Measurements from ENCODE around the gene BAZ1A.
"Not testable (repeated sequence)": the region's sequence is repeated elsewhere in the genome, so short reads cannot be mapped to it uniquely, and the experiment has no call there.

The BAZ1A gene

DNA sequence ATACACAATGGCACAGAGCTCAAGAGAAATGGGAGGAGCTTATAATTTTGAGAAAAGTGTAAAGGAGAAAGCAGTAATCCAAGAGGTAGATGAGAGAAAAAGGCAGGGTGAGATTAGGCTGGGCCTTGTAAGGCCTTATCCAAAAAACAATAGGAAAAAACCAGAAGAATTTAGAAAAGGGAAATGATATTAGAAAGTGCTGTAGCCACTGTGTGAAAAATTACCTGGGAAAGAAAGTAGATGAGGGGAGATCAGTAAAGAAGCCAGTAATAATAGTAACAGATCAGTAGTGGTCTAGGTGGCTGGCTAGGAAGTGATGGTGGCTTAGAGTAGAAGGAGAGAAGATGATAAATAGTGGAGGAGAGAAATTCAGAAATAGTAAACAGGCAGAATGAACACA lies 94.5 kb downstream of the BAZ1A start:
- no peak for DNase-seq

DNA sequence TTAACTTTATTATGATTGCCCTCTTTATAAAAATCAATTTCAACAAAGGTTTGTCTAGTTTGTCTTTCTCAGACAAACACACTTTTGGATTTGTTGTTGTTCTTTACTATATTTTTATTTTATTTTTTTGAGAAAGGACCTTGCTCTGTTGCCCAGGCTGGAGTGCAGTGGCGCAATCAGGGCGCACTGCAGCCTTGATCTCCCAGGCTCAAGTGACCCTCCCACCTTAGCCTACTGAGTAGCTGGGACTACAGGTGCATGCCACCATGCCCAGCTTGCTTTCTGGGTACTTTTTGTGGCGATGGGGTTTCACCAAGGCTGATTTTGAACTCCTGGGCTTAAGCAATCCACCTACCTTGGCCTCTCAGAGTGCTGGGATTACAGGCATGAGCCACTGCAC lies 96.4 kb downstream of the BAZ1A start:
- no peak for DNase-seq

DNA sequence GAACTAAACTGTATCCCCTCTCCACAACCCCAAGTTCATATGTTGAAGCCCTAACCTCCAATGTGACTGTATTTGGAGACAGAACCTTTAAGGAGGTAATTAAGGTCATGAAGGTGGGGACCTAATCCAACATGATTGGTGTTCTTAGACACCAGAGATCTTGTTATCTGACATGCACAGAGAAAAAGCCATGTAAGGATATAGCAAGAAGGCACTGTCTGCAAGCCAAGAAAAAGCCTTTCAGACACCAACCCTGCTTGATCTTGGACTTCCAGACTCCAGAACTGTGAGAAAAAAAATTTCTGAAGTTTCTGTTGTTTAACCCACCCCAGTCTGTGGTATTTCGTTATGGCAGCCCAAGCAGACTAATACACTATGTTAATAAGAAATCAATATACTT lies 98.5 kb downstream of the BAZ1A start:
- DNase-seq: no peak

DNA sequence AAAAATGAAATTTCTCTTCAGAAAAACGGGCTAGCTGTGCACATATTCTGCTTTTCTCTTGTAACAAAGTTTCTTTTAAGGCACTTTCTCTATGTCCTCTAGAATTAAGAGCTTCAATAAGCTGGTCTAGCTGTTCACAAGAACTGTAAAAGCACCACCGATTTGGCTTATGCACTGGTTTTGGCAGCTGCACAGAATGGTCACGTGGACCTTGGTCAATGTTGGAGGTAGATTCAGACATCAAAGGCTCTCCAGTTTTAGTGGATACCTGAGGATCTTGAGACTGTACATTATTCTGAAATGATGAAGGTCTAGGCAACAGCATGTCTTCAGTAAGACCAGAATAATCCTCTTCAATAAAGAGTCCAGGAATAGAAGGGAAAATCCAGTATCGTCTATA lies 99.2 kb downstream of the BAZ1A start:
- no peak for DNase-seq

DNA sequence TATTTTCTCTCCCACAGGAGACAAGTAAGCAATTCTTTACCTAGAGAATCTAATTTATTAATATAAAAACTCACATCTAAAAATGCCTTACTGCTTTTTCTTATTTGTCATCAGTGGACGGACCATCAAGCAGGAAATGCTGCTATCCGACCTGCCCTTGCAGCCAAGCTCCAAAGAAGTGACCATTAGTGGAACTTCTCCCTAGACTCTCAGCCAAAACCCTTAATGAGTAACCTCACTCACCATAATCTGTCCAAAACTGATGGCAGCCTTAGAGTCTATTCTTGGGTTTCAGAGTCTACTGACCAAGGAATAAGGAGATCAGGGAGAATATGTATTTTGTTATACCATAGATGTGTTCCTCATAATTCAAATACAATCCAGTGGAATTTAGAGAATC lies 99.8 kb downstream of the BAZ1A start:
- DNase-seq: no peak

DNA sequence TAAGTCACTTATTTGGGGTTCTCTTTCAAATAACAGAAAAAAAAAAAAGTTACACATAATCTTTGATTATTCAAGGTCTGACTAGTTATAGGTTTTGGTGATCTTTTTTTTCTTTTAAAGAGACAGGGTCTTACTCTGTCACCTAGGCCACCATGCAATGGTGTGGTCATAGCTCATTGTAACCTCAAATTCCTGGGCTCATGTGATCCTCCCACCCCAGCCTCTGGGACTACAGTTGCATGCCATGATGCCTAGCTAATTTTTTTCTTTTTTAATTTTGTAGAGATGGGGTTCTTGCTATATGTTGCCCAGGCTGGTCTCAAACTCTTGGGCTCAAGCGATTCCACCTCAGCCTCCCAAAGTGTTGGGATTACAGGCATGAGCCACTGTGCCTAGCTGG lies 104.3 kb downstream of the BAZ1A start:
- no peak for DNase-seq

DNA sequence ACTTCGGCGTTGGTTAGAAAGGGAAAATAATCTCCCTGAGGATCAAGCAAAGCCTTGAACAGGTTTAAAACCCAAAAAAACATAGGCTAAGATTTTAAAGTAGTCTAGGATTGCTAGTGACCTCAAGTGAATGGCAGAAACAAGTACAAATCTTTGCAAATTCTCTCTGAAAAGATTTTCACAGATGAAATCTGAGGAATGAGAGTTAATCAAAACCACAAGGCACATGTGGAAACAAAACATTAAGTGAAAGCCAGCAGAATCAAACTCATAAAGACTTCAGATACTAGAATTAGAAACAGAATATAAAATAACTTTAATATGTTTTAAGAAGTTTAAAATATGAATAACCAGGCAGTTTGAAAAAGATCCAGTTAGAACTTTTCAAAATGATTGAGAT lies 108.6 kb downstream of the BAZ1A start:
- DNase-seq: no peak

DNA sequence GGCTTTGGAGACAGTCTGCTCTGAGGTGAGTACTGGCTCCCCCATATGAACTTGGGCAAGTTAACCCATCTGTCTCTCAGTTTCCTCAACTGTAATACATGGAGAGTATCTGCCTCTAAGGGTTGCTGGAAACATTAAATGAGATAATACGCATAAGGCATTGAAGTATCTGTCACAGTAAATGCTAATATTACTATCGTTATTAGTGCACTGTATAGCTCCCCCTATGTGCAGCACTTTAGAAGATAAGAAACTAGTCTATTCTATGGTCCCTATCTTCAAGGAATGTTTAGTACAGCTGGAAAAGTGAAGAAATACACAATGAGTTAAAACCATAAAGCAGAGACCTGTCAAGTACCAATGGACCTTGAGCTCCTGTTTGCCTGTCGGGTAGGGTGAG lies 109.1 kb downstream of the BAZ1A start:
- DNase-seq: no peak

DNA sequence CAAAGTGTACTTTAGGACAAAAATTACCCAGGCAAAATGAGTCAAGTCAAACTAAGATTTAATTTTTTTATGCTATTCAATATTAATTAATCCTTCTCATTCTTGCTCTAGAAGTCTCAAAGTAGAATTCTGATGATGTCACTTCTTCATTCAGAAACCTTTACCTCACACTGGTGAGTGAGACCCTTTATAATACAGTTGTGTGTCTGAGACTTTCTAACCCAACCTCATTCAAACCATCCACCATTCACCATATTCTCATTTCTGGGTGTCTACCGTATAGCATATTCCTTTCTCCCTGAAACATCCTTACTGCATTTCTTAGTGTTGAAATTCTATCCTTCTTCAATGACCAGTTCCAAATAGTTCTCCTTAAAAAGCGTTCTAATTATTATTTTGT lies 119.9 kb downstream of the BAZ1A start:
- no peak for DNase-seq

DNA sequence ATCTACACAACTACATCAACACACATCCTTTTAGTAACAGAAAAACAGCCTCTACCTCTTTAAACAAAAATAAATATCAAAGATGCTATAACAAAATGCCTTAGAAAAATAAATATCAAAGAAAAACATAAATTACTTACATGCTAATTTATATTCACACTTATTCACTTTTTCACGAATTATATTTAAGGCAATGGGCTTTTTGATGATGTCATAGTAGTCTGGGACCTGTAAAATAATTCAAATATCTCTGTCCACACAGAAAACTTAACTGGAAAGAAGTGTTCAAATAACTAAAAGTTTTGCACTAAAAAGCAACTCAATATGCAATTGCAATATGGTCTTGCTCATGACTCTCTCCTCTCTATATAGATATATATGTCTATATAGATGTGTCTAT lies 120.5 kb downstream of the BAZ1A start:
- DNase-seq: no peak

DNA sequence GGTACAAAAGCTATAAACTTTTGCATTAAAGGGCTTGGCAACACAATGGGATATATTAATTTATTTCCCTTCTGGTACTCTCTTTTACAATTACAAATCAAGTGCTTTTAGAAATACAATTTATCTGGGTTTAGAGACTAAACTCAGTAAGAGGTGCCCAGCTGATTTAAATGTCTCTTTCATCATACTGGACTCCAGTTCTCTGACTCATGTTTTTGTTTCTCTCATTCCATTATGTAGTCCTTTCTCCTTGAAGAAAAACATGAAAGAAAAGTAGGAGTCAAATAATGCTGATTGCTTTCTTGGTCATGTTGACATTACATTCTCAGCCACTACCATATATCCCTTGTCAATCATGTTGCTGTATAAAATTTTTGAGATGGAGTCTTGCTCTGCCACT lies 124.5 kb downstream of the BAZ1A start:
- DNase-seq: no peak

DNA sequence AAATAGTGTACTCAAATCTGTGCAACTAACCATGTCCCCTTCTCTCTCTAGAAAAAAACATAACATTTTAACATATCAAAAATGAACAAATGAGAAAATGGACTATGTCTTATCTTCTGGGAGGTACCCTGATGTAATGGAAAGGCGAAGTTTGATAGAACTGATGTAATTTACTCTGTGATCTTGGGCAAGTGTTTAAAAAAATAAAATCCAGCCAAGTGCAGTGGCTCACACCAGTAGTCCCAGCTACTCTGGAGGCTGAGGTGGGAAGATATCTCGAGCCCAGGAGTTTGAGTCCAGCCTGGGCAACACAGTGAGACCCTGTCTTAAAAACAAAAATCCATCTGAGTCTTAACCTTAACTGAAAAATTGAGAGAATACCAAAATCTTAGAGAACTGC lies 124.9 kb downstream of the BAZ1A start:
- no peak for DNase-seq

DNA sequence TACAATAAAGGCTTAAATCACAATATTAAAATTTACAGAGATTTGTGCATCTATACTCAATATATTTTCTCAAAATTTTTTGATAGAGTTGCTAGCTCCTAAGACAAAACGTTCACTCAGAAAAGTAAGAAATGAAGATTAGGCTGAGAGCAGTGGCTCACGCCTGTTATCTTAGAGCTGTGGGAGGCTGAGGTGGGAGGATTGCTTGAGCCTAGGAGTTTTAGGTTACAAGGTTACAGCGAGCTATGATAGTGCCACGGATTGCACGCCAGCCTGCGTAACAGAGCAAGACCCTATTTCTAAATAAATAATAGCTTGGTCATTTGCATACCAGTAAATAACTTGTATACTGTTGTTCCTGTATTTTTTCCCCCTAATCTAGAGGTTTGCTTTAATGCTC lies 125.8 kb downstream of the BAZ1A start:
- no peak for DNase-seq

DNA sequence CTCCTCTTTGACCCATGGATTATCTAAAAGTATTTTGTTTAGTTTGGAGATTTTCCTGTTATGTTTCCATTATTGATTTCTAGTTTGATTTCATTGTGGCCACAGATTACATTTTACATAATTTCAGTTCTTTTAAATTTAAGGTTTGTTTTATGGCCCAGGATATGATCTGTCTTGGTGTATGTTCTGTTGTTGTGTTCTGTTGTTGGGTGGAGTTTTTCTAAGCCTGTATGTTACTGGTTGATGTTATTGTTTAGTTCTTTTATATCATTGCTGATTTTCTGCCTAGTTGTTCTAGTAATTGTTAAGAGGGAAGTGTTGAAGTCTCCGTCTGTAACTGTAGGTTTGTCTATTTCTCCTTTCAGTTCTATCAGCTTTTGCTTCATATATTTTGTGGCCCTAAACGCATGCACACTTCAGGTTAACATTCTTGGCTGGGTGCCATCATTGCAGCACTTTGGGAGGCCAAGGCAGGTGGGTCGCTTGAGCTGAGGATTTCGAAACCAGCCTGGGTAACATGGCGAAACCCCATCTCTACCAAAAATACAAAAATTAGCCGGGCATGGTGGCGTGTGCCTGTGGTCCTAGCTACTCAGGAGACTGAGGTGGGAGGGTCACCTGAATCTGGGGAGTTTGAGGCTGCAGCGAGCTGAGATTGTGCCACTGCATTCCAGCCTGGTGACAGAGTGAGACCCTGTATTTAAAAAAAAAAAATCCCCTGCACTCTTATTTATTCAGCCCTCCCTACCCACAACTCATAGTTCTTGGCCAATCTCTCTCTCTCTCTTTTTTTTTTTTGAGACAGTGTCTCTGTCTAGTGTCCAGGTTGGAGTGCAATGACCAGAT lies 132.7 kb downstream of the BAZ1A start:
- no peak for DNase-seq

DNA sequence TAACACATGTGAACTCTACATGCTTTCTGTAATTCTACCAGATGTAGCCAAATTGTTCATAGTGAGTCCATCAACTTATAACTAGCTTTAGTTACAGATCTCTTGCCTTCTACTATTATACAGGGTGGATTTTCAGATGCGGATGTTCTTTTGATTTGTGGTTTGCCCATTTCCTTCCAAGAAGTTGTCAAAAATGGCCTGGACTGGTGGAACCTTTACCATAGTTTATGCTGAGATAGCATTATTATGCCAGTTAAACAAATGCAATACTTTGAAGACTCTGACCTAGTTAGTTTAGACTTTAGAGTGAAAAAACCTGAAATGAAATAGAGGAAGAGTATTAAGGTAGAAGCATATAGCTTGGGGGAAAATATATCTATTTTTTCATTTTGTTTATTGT lies 133.3 kb downstream of the BAZ1A start:
- no peak for DNase-seq

DNA sequence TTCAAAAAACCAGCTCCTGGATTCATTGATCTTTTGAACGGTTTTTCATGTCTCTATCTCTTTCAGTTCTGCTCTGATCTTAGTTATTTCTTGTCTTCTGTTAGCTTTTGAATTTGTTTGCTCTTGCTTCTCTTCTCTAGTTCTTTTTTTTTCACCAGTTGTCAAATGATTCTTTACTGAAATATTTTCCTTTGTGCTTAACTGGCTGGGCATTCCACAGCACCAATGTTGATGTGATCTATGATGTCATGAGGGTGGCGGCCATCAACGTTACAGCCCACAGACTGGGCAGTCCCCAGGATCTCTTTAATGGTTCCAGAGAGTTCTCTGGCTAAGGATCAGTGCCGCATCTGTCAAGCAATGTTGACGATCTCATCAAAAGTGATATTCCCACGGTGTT lies 135.0 kb downstream of the BAZ1A start:
- not testable (repeated sequence) for DNase-seq

DNA sequence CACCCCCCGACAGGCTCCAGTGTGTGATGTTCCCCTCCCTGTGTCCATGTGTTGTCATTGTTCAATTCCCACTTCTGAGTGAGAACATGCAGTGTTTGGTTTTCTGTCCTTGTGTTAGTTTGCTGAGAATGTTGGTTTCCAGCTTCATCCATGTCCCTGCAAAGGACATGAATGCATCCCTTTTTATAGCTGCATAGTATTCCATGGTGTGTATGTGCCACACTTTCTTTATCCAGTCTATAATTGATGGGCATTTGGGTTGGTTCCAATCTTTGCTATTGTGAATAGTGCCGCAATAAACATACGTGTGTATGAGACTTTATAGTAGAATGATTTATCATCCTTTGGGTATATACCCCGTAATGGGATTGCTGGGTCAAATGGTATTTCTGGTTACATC lies 138.1 kb downstream of the BAZ1A start:
- DNase-seq: not testable (repeated sequence)

DNA sequence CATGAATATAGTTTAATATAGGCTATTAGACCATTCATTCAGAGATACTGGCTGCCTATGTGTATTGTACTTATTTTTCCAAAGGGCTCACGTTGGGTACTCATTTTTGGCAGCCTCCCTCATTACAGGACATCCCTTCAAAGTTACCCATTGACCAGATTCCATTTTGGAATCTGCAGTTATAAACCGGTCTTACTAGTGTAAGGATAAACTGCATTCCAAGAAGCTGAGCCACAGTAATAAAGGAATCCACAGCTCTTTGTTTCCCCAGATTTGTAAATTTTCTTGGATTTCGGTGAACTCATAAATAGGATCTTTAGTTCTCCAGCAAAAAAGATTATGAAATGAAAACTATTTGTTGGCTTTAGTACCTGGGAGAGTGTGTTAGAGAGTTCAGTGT lies 141.9 kb downstream of the BAZ1A start:
- no peak for DNase-seq

DNA sequence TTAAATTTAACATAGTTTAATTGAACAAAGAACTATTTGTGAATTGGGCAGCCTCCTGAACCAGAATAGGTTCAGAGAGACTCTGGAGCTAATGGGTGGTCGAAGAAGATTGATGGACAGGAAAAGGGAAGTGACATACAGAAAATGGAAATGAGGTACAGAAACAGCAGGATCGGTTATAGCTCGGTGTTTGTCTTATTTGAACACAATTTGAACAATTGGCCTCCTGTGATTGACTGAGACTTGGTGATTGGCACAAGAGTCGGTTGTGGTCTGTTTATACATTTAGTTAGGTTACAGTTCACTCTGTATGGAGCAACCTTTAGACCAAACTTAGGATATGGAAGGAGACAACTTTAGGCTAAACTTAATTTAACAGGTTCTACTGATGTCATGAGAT lies 142.4 kb downstream of the BAZ1A start:
- DNase-seq: no peak

DNA sequence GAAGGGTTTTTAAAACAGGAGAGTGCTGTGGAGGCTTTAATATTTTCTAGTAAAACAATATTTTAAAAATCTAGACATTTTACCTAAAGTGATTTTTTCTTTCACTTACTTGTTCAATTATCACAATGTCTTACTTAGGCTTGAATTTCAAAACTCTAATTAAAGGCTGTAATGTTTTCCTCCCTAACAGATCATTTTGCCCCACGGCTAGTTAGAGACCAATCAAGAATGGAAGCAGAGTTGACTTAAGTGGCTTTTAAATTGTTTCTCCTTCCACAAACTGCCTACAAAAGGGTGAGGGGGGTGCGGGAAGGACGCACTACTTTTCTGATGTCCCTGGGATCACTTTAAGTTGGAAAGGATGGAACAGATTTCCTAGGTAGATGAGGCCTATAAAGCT lies 151.3 kb downstream of the BAZ1A start:
- no peak for DNase-seq

DNA sequence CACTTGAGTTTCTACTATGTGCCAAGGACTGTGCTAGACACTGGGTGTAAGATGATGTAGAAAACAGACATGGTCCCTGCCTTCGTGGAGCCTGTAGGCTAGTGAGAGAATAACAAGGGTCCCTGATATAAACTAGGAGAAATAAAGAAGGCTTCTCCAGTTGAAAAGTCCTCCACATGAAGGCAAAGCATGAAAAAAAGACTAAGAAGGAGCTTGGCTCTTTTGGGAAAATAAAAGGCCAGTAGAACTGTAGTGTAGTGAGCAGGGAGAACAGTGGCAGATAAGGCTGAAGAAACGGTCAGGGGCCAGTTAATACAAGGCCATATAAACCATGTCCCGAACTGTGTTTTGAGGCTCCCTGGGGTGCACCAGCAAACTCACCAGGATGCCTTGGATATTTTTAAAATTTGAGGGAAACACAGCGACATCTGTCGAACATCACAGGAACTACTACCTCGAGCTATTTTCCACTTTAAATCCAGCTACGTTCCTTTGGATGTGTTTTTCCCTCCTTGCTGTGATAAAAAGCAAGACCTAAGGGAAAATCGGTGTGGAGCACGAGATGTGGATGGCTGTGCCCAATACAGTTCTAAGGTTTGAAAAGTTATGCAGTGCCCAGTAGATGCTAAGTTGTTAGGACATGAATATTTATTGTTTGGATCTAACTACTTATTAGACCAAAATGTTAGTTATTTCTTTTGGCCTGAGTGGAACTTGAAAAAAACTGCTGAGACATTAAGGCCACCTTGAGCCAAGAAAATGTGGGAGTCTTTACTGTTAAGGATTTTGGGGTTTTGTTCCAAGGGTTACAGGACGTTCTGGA lies 152.2 kb downstream of the BAZ1A start:
- peak; percentile 23 for DNase-seq

DNA sequence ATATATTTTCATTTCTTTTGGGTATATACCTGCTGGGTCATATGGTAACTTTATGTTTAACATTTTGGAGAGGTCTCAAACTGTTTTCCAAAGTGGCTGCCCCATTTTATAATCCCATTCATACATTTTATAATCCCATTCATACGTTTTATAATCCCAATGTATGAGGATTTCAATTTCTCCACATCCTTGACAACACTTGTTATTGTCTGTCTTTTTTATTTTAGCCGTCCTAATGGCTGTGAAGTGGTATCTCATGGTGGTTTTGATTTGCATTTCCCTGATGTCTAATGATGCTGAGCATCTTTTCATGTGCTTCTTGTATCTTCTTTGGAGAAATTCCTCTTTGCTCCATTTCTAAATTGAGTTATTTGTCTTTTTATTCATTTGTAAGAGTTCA lies 154.0 kb downstream of the BAZ1A start:
- DNase-seq: no peak

DNA sequence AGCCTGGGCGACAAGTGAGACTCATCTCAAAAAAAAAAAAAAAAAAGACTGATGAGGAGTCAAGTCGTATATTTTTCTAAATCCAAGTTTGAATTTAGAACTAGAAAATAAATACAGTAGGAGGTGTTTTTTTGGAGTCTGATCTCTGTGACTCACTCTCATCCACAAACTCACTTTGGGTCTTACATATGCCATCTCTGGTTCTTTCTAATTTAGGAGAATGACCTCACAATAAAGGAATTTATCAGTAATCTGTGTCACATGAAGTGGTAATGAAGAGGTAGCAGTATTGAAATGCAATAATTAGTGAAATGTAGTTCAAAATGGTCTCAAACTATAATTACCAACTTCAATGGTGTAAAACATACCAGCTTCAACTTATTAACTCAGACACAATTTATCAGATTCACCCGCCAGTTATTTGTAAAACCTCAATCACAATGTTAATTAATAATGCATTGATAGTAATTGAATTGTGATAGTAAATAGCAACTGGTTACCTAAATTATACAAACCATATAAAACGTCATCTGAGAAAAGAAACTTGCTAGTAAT lies 156.3 kb downstream of the BAZ1A start:
- DNase-seq: no peak

Data from activated naive CD4-positive, alpha-beta T cell treated with anti-CD3 and anti-CD28 coated beads, Interleukin-2, amount 50 U/mL, for 16 hours (primary cell).